OCI-LY3 (cell line): ENCODE results near the gene PDF.

Experiments
- EZH2phosphoT487 ChIP-seq: fragments of 200-600 bp; shearing (Covaris generic); IDR thresholded peaks from 2 replicates; pipeline ENCODE4 v1.6.1; 2018; ENCODE audit warnings: antibody characterized with exemption, mixed run types, low read depth
- TF ChIP-seq, protein P1 (sequence below): fragments of 200-600, 300-600 bp; sonication (generic); IDR thresholded peaks from 2 replicates; pipeline ENCODE4 v1.5.1; 2014; ENCODE audit warnings: antibody characterized with exemption, low read length, low read depth

DNA sequence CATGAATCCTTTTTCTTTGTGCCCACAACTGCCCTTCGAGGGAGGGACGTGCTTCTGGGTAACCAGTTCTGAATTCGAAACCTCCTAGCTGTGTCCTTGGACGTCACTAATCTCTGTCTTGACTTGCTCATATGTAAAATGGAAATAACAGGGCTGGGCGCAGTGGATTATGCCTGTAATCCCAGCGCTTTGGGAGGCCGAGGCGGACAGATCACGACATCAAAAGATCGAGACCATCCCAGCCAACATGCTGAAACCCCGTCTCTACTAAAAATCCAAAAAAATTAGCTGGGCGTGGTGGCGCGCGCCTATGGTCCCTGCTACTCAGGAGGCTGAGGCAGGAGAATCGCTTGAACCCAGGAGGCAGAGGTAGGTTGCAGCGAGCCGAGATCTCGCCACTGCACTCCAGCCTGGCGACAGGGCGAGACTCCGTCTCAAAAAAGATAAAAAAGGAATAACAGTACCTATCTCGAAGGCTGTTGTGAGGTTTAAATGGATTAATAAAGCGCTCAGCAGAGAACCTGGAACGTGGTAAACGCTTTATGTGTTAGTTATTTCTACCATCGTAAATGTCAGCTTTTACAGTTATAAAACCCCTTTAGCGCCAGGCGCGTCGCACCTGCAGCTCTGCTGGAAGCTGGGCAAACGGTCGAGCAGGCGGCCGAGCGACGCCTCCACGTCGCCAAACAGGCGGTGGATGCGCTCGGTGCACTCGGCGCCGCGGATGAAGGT is 8.3 kb upstream of the PDF start:
- TF ChIP-seq, protein P1, sequence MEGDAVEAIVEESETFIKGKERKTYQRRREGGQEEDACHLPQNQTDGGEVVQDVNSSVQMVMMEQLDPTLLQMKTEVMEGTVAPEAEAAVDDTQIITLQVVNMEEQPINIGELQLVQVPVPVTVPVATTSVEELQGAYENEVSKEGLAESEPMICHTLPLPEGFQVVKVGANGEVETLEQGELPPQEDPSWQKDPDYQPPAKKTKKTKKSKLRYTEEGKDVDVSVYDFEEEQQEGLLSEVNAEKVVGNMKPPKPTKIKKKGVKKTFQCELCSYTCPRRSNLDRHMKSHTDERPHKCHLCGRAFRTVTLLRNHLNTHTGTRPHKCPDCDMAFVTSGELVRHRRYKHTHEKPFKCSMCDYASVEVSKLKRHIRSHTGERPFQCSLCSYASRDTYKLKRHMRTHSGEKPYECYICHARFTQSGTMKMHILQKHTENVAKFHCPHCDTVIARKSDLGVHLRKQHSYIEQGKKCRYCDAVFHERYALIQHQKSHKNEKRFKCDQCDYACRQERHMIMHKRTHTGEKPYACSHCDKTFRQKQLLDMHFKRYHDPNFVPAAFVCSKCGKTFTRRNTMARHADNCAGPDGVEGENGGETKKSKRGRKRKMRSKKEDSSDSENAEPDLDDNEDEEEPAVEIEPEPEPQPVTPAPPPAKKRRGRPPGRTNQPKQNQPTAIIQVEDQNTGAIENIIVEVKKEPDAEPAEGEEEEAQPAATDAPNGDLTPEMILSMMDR: no peak
- no peak for TF ChIP-seq EZH2phosphoT487
